ENCODE results near the gene BANF2.
"Not testable (repeated sequence)": the region's sequence is repeated elsewhere in the genome, so short reads cannot be mapped to it uniquely, and the experiment has no call there.

Gene BANF2

DNA sequence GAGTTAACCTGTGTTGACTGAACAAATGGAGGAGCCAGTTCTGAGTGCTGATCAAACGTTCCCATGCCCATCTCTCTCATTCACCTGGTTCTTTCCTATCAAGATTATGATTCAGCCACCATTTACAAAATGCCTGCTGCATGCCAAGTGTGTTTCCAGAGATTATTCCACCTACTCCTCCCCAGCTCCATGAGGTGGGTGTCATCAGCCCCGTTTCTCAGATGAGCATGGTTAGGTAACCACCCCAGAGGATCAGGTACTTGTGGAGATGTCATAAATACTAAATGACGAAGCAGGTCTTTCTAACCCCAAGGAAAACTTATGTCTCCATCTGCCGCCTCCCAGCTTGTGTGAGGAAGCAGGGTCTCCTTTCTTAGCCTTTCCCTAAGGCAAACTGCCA, 2.1 kb downstream of the BANF2 start:
- TF ChIP-seq, protein P1, sequence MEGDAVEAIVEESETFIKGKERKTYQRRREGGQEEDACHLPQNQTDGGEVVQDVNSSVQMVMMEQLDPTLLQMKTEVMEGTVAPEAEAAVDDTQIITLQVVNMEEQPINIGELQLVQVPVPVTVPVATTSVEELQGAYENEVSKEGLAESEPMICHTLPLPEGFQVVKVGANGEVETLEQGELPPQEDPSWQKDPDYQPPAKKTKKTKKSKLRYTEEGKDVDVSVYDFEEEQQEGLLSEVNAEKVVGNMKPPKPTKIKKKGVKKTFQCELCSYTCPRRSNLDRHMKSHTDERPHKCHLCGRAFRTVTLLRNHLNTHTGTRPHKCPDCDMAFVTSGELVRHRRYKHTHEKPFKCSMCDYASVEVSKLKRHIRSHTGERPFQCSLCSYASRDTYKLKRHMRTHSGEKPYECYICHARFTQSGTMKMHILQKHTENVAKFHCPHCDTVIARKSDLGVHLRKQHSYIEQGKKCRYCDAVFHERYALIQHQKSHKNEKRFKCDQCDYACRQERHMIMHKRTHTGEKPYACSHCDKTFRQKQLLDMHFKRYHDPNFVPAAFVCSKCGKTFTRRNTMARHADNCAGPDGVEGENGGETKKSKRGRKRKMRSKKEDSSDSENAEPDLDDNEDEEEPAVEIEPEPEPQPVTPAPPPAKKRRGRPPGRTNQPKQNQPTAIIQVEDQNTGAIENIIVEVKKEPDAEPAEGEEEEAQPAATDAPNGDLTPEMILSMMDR (conservative IDR thresholded peaks at IDR 0.05; ENCODE audit: low read depth, low read length): no peak
- no peak for DNase-seq (ENCODE audit: low read depth)
- no peak overlapping the region for H3K4me3 ChIP-seq (ENCODE audit: low read length)

DNA sequence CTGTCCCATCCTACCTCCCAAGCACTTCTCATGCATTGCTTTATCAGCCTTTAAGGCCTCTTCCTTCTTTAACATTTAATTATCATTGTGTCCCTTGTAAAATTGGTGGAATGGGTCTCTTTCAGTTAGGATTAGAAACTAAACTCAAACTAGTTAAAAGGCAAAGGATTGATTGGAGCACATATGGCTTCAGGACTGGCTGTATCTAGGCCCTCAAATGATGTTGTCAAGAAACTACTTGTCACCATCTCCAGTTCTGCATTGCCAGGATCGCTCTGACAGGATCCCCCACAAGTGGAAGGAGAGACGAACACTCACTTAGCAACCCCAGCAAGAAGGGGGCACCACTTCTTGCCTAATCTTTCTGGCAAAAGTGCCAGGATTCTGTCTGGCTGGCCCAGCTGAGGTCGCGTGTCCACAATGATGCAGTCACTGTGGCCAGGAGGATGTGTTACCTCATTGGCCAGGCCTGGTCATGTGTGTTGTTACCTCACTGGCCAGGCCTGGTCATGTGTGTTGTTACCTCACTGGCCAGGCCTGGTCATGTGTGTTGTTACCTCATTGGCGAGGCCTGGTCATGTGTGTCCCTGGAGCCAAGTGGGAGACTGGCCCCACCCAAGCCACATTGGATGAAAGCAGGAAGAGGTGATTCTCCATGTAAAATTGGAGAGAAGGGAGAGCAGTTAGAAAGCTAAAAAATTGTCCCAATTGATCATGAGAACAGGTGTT, 5.0 kb downstream of the BANF2 start:
- DNase-seq (ENCODE audit: low read depth): no peak
- TF ChIP-seq, protein P1 (conservative IDR thresholded peaks at IDR 0.05; ENCODE audit: low read depth, low read length): no peak
- no peak overlapping the region for H3K4me3 ChIP-seq (ENCODE audit: low read length)

DNA sequence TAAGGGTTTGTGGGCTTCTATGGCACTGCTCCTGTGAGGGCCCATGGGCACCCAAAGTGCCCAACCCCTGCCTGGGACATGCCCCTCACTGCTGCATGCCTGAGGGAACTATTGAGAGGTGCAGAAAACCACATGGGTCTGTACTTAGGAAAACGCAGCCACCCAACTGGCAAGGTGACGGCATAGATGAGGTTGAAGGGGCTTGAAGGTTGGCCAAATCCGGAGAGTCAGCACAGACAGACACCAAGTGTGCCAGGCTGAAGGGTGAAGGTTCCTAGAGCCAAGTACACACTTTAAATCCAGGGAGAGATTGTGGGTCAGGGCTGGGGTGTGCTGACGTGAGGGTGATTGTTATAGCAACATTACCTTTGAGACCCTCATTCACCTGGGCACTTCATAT, 6.2 kb downstream of the BANF2 start:
- TF ChIP-seq, protein P1 (conservative IDR thresholded peaks at IDR 0.05; ENCODE audit: low read depth, low read length): no peak
- no peak overlapping the region for H3K4me3 ChIP-seq (ENCODE audit: low read length)
- no peak for DNase-seq (ENCODE audit: low read depth)

DNA sequence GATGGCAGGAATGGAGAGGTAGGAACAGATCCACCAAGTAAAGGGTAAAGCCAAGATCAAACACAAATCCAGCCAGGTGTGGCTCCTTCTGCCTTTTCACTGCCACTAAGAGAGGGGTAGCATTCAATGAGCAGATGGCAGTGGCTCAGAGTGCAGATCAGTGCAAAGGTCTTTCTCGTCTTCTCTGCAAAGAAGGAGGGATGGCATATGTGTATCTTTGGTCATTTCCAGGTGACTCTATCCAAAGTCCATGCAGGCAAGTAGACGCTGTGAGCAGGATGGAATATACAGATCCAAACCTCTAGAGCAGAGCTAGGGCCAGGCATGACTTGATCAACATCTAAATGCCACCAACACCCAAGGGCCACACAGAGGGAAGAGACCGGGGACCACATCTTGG, 6.9 kb downstream of the BANF2 start:
- no peak overlapping the region for H3K4me3 ChIP-seq (ENCODE audit: low read length)
- TF ChIP-seq, protein P1 (conservative IDR thresholded peaks at IDR 0.05; ENCODE audit: low read depth, low read length): no peak
- DNase-seq (ENCODE audit: low read depth): no peak

DNA sequence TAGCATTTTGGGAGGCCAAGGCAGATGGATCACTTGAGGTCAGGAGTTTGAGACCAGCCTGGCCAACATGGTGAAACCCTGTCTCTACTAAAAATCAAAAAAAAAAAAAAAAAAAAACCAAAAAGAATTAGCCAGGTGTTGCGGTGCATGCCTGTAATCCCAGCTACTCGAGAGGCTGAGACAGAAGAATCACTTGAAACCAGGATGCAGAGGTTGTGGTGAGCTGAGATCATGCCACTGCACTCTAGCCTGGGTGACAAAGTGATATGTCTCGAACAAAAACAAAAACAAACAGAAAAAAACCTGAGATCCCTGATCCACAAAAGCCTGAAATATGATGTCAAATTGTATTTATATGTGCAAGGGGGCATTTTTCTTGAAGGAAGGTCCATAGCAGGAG, 8.2 kb downstream of the BANF2 start:
- DNase-seq (ENCODE audit: low read depth); H3K4me3 ChIP-seq (ENCODE audit: low read length): not testable (repeated sequence)

DNA sequence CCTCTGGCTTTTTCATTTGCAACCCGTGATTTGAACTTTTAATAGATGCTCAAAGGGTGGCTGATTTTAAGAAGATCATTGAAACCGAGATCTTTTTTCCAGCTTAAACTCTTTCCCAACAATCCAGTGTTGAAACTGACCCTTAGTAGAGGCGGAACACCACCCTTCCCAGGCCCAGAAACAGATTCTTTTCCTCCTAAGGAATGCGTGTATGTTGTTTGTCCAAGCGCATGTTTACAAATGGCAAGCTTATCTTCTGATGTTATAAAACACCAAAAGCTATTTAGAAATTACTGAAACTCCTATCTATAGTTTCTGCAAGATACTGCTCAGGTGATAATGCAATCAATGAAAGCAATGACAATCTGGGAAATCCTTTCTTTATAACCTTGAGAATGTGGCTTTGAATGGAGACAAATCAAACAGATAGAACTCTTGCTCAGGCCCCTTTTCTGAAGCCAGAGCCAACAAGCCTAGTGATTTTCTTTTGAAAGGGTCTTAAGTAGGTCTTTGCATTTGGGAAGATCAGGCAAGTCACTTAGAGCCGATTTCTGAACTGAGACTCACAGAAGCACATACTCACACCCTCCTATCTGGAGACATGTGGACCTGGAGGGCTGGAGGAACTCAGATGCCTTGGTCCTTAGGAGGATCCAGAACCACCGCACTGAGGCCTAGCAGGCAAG, 9.1 kb downstream of the BANF2 start:
- TF ChIP-seq, protein P1 (conservative IDR thresholded peaks at IDR 0.05; ENCODE audit: low read depth, low read length): no peak
- DNase-seq (ENCODE audit: low read depth): no peak
- no peak overlapping the region for H3K4me3 ChIP-seq (ENCODE audit: low read length)

DNA sequence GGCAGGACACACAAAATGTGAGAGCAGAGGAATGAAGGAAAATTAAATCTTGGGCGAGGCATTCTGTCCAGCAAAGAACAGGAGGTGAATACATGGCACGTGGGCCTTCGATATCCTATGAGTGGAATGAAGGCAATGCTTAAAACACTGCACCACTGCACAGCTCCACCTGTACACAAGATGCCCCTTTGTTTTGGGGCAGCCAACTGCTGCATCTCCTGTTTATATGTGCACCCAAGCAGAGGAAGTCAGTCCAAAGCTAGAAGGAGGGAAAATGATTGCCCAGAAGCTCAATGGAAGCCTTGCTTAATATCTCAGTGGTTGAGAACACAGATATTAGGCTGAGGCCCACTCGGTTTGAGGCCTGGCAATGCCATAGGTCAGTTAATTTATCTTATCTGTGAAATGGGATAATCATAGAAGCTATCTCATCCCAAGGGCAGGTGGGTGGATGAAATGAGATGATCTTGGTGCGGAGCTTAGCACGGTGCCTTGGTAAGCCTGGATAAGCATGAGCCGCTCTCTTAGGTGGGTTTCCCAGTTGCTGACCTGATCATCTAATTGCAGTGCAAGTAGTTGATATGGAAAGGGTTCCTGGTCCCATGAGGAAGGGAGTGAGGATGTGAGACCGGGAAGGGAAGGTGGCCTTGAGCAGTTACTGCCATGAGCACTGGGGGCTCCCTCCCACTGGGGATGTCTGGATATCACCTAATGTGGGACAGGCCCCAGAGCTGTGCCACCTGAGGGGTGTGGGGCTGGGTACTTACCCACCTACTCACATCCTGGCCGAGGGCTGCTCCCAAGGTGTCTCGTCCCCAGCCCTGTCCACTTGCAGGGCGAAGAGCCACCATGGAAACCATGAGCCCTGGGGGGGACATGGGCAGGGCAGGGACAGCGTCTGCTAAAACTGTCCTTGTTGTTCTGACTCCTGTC, 9.9 kb downstream of the BANF2 start:
- H3K4me3 ChIP-seq (ENCODE audit: low read length): no peak overlapping the region
- DNase-seq (ENCODE audit: low read depth): no peak
- TF ChIP-seq, protein P1 (conservative IDR thresholded peaks at IDR 0.05; ENCODE audit: low read depth, low read length): no peak
